HG03354 (cell line): ENCODE measurements around the gene ADGRF3.
"Not testable (repeated sequence)": the region's sequence is repeated elsewhere in the genome, so short reads cannot be mapped to it uniquely, and the experiment has no call there.

ENCODE experiments used
- ATAC-seq: cut with Tn5 transposase; IDR thresholded peaks from one replicate; pipeline ENCODE4 v1.9.1; 2021; ENCODE audit warnings: mild to moderate bottlenecking; ENCODE audit not compliant: unreplicated experiment, poor library complexity, severe bottlenecking

ADGRF3 gene

GRCh38 chr2:26285931-26286330, 60.7 kb downstream of the ADGRF3 start:
- no peak for ATAC-seq

- ATAC-seq, result no peak
These were observed 62.5 kb downstream of the ADGRF3 start for GRCh38 chr2:26284132-26284531.

- no peak for ATAC-seq
These were observed 63.0 kb downstream of the ADGRF3 start for GRCh38 chr2:26283606-26284005.

- no peak for ATAC-seq
These were observed 65.4 kb downstream of the ADGRF3 start for GRCh38 chr2:26281226-26281625.

- no peak for ATAC-seq
These were observed 66.7 kb downstream of the ADGRF3 start for GRCh38 chr2:26279886-26280285.

GRCh38 chr2:26276484-26277227, 69.9 kb downstream of the ADGRF3 start:
- ATAC-seq, result no peak

GRCh38 chr2:26274058-26274613, 72.5 kb downstream of the ADGRF3 start:
- ATAC-seq, result no peak

- ATAC-seq, result no peak
These were observed 73.1 kb downstream of the ADGRF3 start for GRCh38 chr2:26273501-26273900.

- no peak for ATAC-seq
These were observed 76.2 kb downstream of the ADGRF3 start for GRCh38 chr2:26270373-26270772.

- ATAC-seq, result no peak
These were observed 76.9 kb downstream of the ADGRF3 start for GRCh38 chr2:26269571-26270158.

- ATAC-seq, result not testable (repeated sequence)
These were observed 77.8 kb downstream of the ADGRF3 start for GRCh38 chr2:26268670-26269385.

- no peak for ATAC-seq
These were observed 78.4 kb downstream of the ADGRF3 start for GRCh38 chr2:26268213-26268612.

GRCh38 chr2:26258836-26259235, 87.8 kb downstream of the ADGRF3 start:
- ATAC-seq, result not testable (repeated sequence)
